Iris pigment epithelial cell (primary cell): ENCODE measurements around the gene TACR2.

Experiments used
- DNase-seq: peaks from one replicate; pipeline ENCODE4 v3.0.0-alpha.2; 2011; ENCODE audit warnings: low read depth

Gene TACR2

DNA sequence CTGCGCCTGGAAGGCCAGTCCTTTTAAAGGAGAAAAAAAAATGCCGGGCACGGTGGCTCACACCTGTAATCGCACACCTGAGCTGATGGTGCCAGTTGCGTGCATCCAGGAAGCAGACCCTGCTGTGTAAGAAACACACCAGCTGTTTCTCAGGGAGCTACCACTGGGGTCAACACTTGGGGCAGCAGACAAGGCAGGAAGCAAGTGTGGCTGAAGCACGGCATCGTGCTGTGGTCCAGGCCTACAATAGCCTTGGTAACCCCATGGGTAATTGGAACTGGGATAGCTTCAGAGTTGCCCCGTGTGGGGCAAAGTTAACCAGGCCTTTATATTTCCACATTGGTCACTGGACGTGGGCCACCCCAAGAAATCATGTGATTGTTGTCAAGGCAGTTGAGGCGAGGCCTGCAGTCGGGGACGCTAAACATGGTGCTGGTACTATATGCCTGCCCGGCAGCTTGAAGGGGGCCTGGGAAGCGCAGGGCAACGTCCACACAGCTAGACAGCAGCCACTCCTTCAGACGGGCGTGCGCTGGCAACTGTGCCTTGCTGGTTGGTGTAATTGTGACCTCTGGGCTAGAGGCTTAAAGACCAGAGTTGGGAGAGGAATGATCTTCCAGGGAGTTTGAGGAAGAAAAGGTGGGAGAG, 2.5 kb upstream of the TACR2 start:
- no peak for DNase-seq

DNA sequence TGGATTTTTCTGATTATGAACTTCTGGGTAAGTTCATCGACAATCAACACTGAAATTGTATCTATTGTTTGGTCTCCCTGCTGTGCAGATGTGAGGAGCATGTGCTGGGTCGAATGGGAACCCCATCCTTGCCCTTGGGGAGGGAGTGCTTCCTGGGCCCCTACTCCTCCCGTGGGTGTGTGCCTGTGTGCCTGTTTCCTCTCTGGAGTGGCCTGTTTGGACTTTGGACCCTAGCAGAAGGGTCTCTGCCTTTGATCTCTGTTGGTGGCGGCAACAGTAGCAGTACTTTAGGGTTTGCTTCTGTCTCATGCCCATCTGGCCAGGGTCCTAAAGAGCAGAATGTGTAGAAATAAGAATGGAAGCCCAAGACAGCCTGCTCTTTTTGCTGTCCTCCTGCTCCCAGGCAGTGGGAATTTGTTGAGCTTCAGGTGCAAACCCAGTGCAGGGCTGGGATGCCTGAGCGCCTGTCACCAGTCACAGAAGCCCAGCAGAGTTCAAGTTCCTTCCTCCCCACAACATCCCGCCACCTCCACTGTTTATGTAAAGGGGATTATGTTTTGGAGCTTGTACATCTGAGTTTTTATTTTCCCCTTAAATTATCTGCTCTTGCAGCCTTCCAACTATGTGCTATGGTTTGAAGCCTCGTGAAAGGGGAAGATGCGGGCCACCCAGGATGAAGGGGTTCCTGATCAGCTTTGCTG, 1.5 kb upstream of the TACR2 start:
- DNase-seq, result no peak

DNA sequence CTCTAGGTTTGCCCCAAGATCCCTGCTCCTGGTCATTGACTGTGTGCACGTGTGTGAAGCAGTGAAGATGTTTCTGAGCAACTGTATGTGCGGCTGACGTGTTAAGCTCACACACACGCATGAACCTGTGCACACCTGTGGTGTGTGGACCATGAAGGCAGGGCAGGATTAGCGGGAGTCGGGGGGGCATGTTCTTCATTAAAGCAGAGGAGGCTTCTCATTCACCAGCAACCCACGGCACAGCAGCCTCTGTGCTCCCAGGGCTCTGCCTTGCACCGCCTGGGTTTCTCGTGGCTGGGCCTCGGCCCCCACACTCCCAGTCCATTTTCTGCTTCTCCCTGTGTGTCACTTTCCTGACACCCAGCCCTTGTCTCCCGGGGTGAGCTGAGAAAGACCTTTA, 824 bp upstream of the TACR2 start:
- DNase-seq, result no peak

DNA sequence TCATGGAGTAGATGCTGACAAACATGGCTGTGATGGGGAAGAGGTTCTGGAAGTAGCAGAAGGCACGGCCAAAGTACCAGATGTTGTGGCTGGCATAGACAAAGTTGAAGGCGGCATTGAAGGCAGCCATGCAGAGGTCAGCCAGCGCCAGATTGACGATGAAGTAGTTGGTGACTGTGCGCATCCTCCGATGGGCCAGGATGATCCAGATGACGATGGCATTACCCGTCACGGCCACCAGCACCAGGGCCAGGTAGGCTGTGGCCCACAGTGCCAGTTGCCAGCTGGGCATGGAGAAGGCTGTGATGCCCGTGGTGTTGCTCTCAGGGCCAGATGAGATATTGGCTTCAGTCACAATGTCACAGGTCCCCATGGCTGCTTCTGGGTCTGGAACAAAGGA, 767 bp downstream of the TACR2 start:
- no peak for DNase-seq

DNA sequence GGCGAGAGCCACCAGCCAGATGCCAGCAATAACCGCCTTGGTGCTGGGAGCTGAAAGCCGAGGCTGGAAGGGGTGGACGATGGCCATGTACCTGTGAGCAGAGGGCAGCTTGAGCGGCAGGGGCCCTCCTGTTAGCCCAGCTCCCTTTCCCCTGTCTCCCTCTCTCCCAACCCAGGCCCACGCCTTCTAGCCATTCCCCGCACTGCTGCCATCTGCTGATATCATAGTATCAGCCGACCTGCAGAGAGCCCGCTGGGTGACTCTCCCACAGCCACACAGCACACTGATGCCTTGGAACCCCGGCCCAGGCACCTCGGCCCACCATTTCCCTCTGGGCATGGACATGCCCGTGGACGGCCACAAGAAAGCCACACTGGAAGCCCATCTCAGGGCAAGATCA, 1.7 kb downstream of the TACR2 start:
- no peak for DNase-seq

DNA sequence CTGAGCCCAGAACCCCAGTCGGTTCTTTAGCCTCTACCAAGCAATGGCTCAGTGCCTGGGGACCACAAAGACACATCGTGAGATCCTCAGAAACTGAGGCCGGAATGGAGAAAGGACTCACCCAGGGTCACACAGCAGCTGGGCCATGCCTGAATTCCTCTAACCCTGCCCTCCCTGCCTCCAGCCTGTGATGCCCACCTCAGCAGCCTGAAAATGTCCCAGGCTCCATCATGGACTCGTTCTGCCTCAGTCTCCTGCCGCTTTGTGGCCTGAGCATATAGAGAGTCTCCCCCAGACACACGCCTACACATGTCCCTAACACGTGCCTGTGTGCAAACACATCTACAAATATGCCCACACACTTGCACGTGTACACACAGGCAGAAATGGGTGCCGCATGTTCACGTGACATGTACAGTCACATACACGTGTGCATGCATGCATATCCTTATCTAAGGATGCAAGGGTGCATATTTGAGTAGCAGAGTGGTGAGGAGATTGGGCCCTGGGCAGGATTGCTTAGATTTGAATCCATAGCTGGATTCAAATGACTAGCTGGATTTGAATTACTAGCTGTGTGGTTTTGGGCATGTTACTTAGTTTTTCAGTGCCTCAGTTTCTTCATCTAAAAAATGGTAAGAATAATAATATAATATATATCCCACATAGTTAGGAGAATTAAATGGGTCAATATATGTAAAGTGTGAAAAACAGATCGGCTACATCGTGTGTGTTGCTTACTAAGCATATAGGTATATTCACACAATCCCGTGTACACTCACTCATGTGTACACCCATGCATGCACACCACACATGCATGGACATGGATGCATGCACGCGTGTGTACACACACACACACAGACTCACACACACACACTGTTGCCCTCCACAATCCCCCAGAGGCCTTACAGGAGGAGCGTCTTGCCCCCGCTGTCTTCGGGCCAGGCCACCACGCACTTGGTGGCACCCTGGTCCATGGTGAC, 2.4 kb downstream of the TACR2 start:
- DNase-seq, result no peak

DNA sequence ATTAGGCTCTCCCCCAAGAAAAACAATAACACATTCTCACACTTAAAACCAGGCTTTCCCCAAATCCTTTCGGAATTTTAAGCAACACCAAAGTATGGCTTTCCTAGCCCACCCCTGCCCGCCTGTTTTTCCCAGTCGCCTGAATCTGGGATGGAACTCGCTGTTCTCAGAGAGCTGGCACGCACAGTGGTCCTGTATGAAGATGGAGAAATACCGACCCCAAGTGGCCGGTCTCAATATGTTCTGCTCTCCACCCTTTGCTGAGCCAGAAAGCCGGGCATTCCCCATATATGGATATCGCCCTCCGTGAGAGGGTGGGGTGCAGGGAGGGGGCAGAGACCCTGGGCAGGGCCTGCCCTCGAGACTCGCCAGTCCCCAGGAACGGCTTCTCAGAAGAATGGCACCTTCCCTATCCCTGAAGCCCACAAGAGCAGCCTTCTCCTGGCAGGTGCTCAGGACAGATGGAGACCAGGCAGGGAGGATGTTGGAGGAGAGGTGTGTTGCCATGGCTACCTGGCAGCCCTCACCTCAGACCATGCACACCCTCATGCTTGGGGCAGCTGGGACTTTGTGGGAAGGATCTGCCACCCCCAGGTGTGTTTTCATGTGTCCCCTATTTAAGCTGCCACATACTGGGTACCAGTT, 3.4 kb downstream of the TACR2 start:
- DNase-seq, result peak; percentile 68

DNA sequence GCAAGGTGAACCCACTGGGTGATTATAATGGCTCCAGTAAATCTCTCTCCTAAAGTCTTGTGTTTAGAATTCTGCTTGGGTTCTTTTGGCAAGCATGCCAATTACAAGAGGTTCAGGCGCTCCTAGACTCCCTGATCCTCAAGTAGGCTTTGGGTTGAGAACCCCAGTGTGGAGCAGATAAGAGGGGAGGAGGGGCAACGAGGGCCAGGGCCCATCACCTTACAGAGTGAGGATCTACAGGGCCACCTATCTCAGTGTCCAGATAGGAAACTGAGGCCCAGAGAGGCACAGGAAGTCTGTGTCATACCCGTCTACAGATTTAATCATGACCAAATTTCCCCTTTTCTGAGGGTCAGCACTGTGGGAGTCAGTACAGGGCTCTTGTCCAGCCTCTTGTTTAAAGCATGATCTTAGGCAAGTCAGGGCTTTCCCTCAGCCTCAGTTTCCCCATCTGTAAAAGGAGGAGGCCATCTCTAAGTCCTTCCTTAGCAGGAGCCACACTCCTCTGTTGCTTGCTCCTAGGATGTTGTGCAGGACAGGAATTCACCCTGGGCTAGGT, 4.4 kb downstream of the TACR2 start:
- DNase-seq, result no peak

DNA sequence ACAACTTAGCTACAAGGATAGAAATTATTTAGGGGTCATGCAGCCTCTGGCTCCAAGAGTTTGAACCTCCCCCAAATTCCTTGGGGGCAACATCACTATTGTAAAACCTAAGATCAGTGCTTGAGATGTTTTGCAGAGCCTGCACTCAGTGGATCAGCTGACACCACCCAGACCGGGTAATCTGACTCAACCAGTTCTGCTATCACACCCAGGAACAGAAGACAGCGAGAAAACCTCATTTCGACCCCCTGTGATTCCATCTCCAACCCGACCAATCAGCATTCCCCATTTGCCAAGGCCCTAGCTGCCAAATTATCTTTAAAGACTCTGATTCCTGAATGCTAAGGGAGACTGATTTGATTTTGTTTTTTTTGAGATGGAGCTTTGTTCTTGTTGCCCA, 5.2 kb downstream of the TACR2 start:
- DNase-seq, result no peak

DNA sequence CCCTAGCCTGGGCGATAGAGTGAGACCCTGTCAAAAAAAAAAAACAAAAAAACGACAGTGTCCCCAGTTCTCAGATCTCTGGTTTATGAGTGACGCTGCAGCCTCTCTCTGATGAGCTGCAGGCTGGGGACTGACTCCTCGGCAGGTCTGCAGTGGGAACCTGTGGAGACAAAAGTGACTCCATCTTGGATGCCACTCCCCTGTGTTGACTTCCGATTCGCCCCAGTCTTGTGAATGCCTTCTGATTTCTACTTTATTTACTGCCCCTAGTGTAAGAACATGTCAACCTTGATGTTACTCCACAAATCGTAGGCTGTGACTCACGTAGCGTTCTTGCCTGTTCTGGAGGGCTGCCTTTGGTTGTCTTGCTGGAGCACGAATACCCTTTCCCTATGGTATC, 6.2 kb downstream of the TACR2 start:
- DNase-seq, result no peak

DNA sequence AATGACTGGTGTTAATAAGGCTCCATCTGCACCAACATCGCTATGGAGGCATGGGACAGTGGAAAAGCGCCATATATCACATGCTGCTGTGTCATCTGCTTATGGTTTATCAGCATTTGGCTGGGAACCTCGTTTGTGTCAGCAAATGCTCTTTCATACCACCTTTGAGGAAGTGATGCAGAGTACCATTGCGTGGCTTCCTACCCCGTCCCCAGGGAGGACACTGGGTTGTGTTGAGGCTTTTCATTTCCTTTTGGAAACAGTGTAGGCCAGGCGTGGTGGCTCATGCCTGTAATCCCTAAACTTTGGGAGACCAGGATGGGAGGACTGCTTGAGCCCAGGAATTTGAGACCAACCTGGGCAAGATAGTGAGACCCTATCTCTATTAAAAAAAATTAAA, 6.8 kb downstream of the TACR2 start:
- DNase-seq, result no peak

DNA sequence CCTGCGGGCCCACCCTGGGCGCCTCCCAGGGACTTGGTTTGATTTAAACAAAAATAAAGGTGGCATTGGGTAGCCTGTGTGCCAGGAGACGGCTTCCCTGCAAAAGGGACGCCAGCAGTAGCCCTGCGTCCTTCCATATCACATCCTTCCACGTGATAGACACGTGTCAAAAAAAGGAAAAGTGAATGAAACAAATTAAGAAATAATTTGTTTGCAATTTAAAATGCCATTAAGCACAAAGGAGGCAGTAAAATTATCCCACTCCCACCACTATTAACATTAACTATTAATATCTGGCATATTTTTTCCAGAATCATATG, 7.6 kb downstream of the TACR2 start:
- no peak for DNase-seq

DNA sequence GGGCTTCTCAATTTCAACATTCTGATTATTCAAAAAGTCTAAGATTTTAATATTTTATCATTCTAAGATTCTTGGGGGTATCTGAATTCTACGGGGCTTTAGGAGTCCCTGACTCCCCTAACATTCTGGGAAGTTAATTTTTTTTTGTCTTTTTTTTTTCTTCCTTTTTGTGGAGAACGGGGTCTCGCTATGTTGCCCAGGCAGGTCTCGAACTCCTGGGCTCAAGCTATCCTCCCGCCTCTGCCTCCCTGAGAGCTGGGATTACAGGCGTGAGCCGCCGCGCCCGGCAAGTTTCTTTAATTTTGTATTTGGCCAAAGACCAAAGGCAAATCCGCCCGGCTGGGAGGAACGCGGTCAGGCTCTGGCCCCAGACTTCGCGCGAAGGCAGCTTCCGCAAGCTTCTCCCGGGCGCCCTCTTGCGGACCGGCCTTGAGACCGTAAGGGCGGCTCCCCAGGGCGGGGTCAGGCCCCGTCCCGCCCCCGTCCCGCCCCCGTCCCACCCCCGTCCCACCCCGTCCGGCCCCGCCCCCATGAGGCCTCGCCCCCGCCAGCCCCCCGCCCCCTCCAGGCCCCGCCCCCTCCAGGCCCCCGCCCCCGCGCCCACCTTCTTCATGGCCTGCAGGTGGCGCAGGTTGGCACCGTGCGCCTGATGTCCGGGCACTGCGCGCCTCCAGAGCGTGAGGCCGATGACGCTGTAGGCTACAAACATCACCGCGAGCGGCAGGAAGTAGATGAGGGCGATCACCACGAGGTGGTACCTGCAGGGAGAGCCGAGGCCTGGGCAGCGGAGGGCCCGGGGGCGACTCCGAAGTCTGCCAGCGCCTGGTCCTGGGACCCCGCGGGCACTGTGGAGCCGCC, 8.2 kb downstream of the TACR2 start:
- DNase-seq, result peak; percentile 93

DNA sequence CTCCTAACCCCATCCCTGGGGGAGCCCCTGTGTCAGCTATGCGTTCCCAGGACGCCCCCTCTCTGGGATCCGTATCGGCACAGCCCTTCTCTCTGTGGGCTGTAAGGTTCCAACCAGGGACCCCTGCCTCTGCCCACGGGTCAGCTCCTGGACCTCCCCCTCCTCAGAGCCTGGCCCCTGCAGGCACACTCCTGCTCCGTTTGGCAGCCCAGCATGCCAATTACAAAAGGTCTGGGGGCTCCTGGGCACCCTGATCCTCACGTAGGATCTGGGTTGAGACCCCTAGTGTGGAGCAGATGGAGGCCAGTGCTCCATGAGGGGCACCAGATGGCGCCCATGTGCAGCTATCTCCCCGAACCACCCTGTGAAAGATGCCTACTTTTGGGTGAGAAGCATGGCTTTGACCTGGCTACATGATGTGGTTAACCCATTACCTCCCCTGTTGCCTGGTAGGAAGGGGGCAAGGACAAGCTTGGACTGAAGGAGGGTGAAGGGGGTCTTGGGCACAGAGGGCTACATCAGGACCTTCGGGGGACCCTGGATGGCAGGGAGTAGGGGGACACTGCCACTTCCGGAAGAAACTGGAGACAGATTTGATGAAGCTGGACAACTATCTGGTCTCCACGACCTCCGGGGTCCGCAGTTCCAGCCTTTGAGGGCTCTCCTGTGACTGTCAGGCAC, 9.0 kb downstream of the TACR2 start:
- DNase-seq, result no peak

DNA sequence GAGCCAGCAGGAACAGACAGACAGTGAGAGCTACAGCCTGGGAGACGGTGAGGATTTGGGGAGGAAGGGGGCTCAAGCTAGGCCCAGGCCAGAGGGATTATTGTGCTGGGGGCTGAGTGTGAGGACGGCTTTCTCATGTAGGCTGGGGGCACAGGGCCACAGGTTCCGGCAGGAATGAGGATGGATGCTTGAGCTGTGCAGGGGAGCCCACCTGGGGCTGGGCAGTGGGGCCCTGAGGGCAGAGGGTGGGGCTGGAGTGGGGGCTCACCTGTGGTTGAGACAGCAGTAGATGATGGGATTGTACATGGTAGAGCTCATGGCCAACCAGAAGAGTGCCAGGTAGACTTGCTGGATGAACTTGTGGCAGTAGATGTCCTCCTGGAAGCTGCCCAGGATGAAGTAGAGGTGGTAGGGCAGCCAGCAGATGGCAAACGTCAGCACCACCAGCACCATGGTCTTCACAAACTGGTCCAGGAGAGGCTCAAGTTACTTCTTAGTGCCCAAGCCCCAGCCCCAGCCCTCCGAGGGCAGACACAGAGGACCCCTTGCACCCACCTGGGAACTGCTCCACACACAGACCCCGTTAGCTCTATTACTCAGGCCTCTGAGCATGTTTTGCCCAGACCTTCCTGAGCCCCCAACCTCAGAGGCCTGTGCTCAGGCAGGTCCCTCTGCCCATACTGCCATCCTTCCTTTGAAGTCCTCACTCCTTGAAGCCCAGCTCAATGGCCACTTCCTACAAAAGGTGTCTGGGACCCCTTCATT, 9.7 kb downstream of the TACR2 start:
- no peak for DNase-seq

DNA sequence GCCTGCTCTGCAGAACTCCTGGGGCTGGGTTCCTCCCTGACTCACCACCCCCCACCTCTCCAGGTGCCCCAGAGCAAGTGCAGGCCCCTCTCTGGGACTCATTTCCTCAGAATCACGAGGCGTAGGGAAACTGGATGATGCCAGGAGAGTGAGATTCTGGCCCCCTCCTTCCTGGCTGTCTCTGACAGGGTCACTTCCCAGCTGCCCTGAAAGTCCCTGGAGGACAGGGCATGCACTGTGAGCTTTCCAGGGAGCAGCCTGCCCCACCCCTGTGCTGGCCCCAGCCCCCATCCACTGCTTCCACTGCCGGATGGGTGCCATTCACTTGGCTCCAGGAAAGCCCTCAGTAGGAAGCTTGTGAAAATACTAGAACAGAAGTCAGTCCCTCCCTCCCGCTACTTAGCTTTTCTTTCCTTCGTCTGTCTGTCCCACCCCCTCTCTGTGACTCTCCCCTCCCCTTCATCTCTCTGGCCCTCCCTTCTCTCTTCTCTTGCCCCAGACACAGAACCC, 10.4 kb downstream of the TACR2 start:
- DNase-seq, result no peak

DNA sequence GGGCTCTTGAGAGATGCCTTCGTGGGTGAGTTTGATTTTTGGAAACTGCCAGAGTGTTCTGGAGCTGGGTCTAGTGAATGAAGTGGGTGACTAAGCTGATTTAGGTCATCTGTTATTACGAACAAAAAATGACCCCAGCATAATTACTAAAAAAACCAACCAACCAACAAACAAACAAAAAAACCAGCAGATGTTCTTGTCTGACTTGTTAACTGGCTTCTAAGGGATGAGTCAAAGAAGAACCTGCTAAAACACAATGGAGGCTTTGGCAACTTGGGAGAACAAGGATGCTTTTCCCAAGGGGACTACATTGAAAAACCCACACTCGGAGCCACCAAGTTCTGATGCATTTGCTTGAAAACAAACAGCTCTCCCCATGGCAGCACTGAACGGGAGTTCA, 11.5 kb downstream of the TACR2 start:
- no peak for DNase-seq

DNA sequence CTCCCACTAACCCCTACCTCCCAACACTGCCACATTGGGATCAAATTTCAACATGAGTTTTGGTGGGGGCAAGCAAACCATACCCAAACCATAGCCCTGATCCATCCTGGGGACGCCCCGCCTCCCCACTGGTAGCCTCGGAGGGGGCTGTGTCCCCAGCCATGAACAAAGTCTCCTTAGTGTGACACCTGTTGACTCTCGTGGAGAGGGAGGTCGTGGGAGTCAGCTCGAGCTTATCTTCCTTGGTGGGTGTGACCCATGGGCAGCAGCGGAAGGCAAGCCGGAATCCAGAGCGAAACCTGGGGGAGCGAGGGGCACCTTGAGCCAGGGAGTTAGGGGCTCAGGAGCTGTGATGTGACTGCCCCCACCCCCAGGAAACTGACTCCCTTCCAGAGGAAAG, 11.9 kb downstream of the TACR2 start:
- DNase-seq, result no peak

DNA sequence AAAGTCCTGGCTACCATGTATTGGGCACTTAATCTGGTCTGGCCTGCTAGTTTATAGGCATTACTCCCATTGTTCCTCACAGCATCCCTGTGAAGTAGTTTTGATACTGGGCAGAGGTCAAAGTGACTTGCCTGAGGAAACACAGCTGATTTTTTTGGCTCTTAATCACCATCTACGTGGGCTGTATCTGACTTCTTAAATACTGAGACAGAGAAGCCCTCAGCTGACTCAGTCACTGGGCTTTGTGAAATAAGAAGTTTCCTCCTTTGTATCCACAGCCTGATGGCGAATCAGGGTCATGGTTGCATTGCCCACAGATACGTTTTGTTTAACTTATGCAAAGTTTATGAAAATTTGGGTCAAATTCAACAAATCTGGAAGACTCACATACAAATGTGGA, 13.2 kb downstream of the TACR2 start:
- DNase-seq, result peak; percentile 91

DNA sequence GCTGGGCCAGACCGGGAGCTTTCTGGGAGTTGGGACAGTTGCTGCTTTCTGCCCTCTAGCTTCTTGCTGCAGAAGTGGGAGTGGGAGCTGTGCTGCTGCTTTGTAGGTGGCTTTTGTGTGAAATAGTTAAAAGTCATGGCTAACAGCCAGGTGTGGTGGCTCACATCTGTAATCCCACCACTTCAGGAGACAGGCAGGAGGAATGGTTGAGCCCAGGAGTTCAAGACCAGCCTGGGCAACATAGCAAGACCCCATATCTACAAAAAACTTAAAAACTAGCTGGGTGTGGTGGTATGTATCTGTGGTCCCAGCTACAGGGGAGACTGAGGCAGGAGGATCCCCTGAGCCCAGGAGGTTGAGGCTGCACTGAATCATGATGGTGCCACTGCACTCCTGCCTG, 13.7 kb downstream of the TACR2 start:
- no peak for DNase-seq
